Endothelial cell of umbilical vein (primary cell): ENCODE measurements around the gene OR2D3. TPM values are rescaled to one million over a fixed set of nuclear protein-coding genes. Genes with fewer than 3 reads are reported as not detected.

Source experiments
- BruUV-seq: library from RNA; stranded (reverse); fragments of 400-500 nt; replicated peaks from 2 replicates; lab custom pipeline; 2021; lab: Mats Ljungman, UMichigan
- CTCF ChIA-PET: fragments of 300-600, 350-600 bp; sonication (Branson Sonifier 250); formaldehyde crosslinking; loops from one replicate; lab custom pipeline; 2021; ENCODE audit warnings: antibody characterized with exemption, inconsistent platforms; lab: Charles Lee
- POLR2A ChIA-PET: fragments of 300-600, 350-600 bp; sonication (Branson Sonifier 250); formaldehyde crosslinking; loops from one replicate; lab custom pipeline; 2021; ENCODE audit warnings: antibody characterized with exemption, inconsistent platforms; lab: Charles Lee
- DNase-seq: peaks from one replicate; pipeline ENCODE4 v3.0.0-alpha.2; 2011; ENCODE audit warnings: low read depth, low spot score
- FAIRE-seq: peaks from 2 replicates; lab custom pipeline; 2011; peaks lifted over from hg19 to GRCh38; lab: Jason Lieb, UNC
- H2AFZ ChIP-seq: 2 replicates; pipeline ENCODE4 v1.6.0; 2012; ENCODE audit warnings: low read depth, low read length, control low read depth, inconsistent platforms
- H3K27ac ChIP-seq: 2 replicates; pipeline ENCODE4 v1.5.1; 2011; ENCODE audit warnings: low read depth, mild to moderate bottlenecking, control low read depth, low read length, moderate library complexity; ENCODE audit not compliant: insufficient read depth
- H3K27me3 ChIP-seq, 2 experiments: 2 replicates each; pipeline versions ENCODE4 v1.6.0 to v1.6.1; 2011; ENCODE audit warnings: low read length in 2 of 2, mixed read lengths in 1 of 2; ENCODE audit not compliant: control insufficient read depth in 2 of 2, insufficient read depth in 2 of 2
- H3K36me3 ChIP-seq, 2 experiments: 2 replicates in 1 of 2; 3 replicates in 1 of 2; pipeline ENCODE4 v1.5.1; 2011; ENCODE audit warnings: low read length in 2 of 2, mild to moderate bottlenecking in 1 of 2, moderate library complexity in 1 of 2; ENCODE audit not compliant: control insufficient read depth in 2 of 2, insufficient read depth in 2 of 2; ENCODE audit errors: extremely low read depth in 1 of 2
- H3K4me1 ChIP-seq: 3 replicates; pipeline ENCODE4 v1.5.1; 2011; ENCODE audit warnings: mild to moderate bottlenecking, low read length; ENCODE audit not compliant: control insufficient read depth, insufficient read depth; ENCODE audit errors: extremely low read depth
- H3K4me2 ChIP-seq: 2 replicates; pipeline ENCODE4 v1.6.1; 2011; ENCODE audit warnings: low read length, control low read depth, mixed read lengths; ENCODE audit not compliant: insufficient read depth
- H3K4me3 ChIP-seq, 3 experiments: fragments of 200-600 bp in 1 of 3; sonication (generic), shearing (Covaris generic) in 1 of 3; replicated peaks in 1 of 3; 2 replicates each; pipeline ENCODE4 v1.5.1; 2011 to 2016; ENCODE audit warnings: control low read depth in 3 of 3, low read length in 3 of 3, mild to moderate bottlenecking in 2 of 3, inconsistent platforms in 1 of 3, low read depth in 1 of 3, moderate library complexity in 1 of 3; ENCODE audit not compliant: insufficient read depth in 1 of 3
- H3K79me2 ChIP-seq: 2 replicates; pipeline ENCODE4 v1.6.0; 2012; ENCODE audit warnings: low read length, inconsistent platforms; ENCODE audit not compliant: control insufficient read depth, insufficient read depth
- H3K9ac ChIP-seq: replicated peaks from 2 replicates; pipeline ENCODE3; 2011; ENCODE audit warnings: low read length, control low read depth; ENCODE audit not compliant: insufficient read depth; ENCODE audit errors: extremely low read depth
- H3K9me1 ChIP-seq: replicated peaks from 3 replicates; pipeline ENCODE4 v1.6.0; 2011; ENCODE audit warnings: mild to moderate bottlenecking, low read length; ENCODE audit not compliant: control insufficient read depth, insufficient read depth; ENCODE audit errors: extremely low read depth
- H3K9me3 ChIP-seq: replicated peaks from 2 replicates; pipeline ENCODE4 v1.5.1; 2012; ENCODE audit warnings: low read length, inconsistent platforms; ENCODE audit not compliant: control insufficient read depth, insufficient read depth
- H4K20me1 ChIP-seq: replicated peaks from 2 replicates; pipeline ENCODE3; 2011; ENCODE audit warnings: mild to moderate bottlenecking, low read length; ENCODE audit not compliant: control insufficient read depth, insufficient read depth; ENCODE audit errors: extremely low read depth
- CTCF ChIP-seq, 2 donors: IDR thresholded peaks; 1 replicate in 1 of 2; 2 replicates in 1 of 2; pipeline ENCODE4 v1.5.1; 2011; ENCODE audit warnings: low read length in 2 of 2, mild to moderate bottlenecking in 2 of 2, moderate library complexity in 2 of 2, control low read depth in 1 of 2, inconsistent platforms in 1 of 2, low read depth in 1 of 2; ENCODE audit not compliant: insufficient read depth in 1 of 2; ENCODE audit errors: extremely low read depth in 1 of 2
- EZH2 ChIP-seq: IDR thresholded peaks from 2 replicates; pipeline ENCODE4 v1.6.1; 2012; ENCODE audit warnings: borderline replicate concordance, low read depth, mild to moderate bottlenecking, moderate library complexity, low read length, inconsistent platforms; ENCODE audit not compliant: severe bottlenecking
- FOS ChIP-seq: IDR thresholded peaks from 2 replicates; pipeline ENCODE4 v1.6.1; 2011; ENCODE audit warnings: mild to moderate bottlenecking, low read length, moderate library complexity, borderline replicate concordance; ENCODE audit not compliant: insufficient read depth
- GATA2 ChIP-seq: IDR thresholded peaks from 2 replicates; pipeline ENCODE4 v1.7.0; 2011; ENCODE audit warnings: low read depth, mild to moderate bottlenecking, moderate library complexity, mixed read lengths, low read length; ENCODE audit not compliant: insufficient read length, insufficient read depth
- JUN ChIP-seq: IDR thresholded peaks from 2 replicates; pipeline ENCODE4 v1.6.1; 2011; ENCODE audit warnings: borderline replicate concordance, low read depth; ENCODE audit not compliant: insufficient read length, insufficient read depth
- MAX ChIP-seq: IDR thresholded peaks from 2 replicates; pipeline ENCODE4 v1.6.1; 2011; ENCODE audit not compliant: insufficient read depth, insufficient read length
- MYC ChIP-seq: IDR thresholded peaks from one replicate; pipeline ENCODE4 v1.6.1; 2011; ENCODE audit warnings: mild to moderate bottlenecking, low read depth, low read length
- POLR2A ChIP-seq: IDR thresholded peaks from 2 replicates; pipeline ENCODE4 v1.6.1; 2012; ENCODE audit warnings: low read depth, mild to moderate bottlenecking, control low read depth, low read length
- POLR2AphosphoS5 ChIP-seq: IDR thresholded peaks from 2 replicates; pipeline ENCODE4 v1.6.1; 2012; ENCODE audit warnings: low read depth, mild to moderate bottlenecking, control low read depth, low read length, moderate library complexity; ENCODE audit not compliant: insufficient read depth
- dilution Hi-C: fragments of 300-500 bp; cut with MboI; formaldehyde crosslinking; loops from one replicate; pipeline ENCODE4 v1.15.0; 2019; ENCODE audit warnings: low sequenced_read_pairs; ENCODE audit not compliant: extremely low pct_ligation_motif_present
- intact Hi-C: fragments of 100-400 bp; cut with micrococcal nuclease; formaldehyde crosslinking; loops from one replicate; pipeline ENCODE4 v1.10.0; 2022
- polyA plus RNA-seq, 4 experiments: library from polyadenylated mRNA; depleted of rRNA in 3 of 4; stranded (reverse) in 3 of 4; unstranded in 1 of 4; fragments of >200 nt; gene quantifications; 2 replicates each; pipeline versions ENCODE4 v1.2.1 to v1.2.3, GENCODE V29; 2011 to 2012; ENCODE audit warnings: missing spikeins in 1 of 4
- total RNA-seq: library from RNA; stranded (reverse); gene quantifications from 2 replicates; pipeline ENCODE4 v1.2.3, GENCODE V29; 2021

OR2D3 gene
- total and polyA plus RNA-seq, 2 donors (not counting 3 experiments of a cell fraction or from before 2014, with no cell fraction given): not detected

GRCh38 chr11:6888830-6889229, 32.0 kb upstream of the OR2D3 start:
- ChIA-PET CTCF (no interaction called here), POLR2A (no interaction called here)
- DNase-seq: no peak
- Histone ChIP-seq H3K27ac (no peak overlapping the region), H3K9ac (no peak overlapping the region), H4K20me1 (no peaks in the 10 kb centered on the region), H3K27me3 (peaks cover 0 to 3% of the 10 kb centered on the region in 2 experiments), H3K4me3 (no peak overlapping the region), H3K79me2 (no peaks in the 10 kb centered on the region), H3K9me1 (no peaks in the 10 kb centered on the region), H3K4me2 (no peak overlapping the region), H2AFZ (no peak overlapping the region), H3K9me3 (no peaks in the 10 kb centered on the region), H3K4me1 (no peaks in the 10 kb centered on the region), H3K36me3 (no peaks in the 10 kb centered on the region)
- no peak for TF ChIP-seq MAX
- TF ChIP-seq FOS: no peak
- no peak for TF ChIP-seq POLR2AphosphoS5
- TF ChIP-seq POLR2A: no peak
- no peak for TF ChIP-seq CTCF (IDR thresholded peaks at IDR 0.05; ENCODE audit: extremely low read depth in 1 of 2, insufficient read depth in 1 of 2, low read depth in 1 of 2, low read length in 2 of 2)
- TF ChIP-seq EZH2: no peak
- no peak for TF ChIP-seq GATA2
- TF ChIP-seq JUN: no peak
- TF ChIP-seq MYC: no peak
- dilution Hi-C loops: no loop called here
- FAIRE-seq: no peak
- intact Hi-C loops: no loop called here
- no TSS peak for BruUV-seq
